HEK293 (cell line): ENCODE data around the gene FBH1.

Experiments
- INSM2 ChIP-seq: fragments of 450-650 bp; formaldehyde crosslinking; IDR thresholded peaks from 2 replicates; pipeline ENCODE4 v1.5.1; 2016; ENCODE audit warnings: missing biosample characterization, missing genetic modification characterization
- KLF1 ChIP-seq: fragments of 450-650 bp; formaldehyde crosslinking; IDR thresholded peaks from 2 replicates; pipeline ENCODE4 v1.5.1; 2016; ENCODE audit warnings: missing biosample characterization, missing genetic modification characterization
- KLF17 ChIP-seq: fragments of 450-650 bp; formaldehyde crosslinking; IDR thresholded peaks from 2 replicates; pipeline ENCODE4 v1.5.1; 2016; ENCODE audit warnings: missing biosample characterization, missing genetic modification characterization
- KLF9 ChIP-seq: fragments of 450-650 bp; formaldehyde crosslinking; IDR thresholded peaks from 2 replicates; pipeline ENCODE4 v1.5.1; 2016; ENCODE audit warnings: missing biosample characterization, missing genetic modification characterization, low read depth
- PRDM1 ChIP-seq: fragments of 450-650 bp; formaldehyde crosslinking; IDR thresholded peaks from 2 replicates; pipeline ENCODE4; 2016; ENCODE audit warnings: missing biosample characterization, missing genetic modification characterization
- REPIN1 ChIP-seq: fragments of 450-650 bp; formaldehyde crosslinking; IDR thresholded peaks from 2 replicates; pipeline ENCODE4 v1.5.1; 2017; ENCODE audit warnings: missing biosample characterization, missing genetic modification characterization, low read depth
- TCF7L2 ChIP-seq: IDR thresholded peaks from 2 replicates; pipeline ENCODE4 v1.6.1; 2011; ENCODE audit warnings: low read depth, mild to moderate bottlenecking, inconsistent platforms, low read length, moderate library complexity, borderline replicate concordance
- TSHZ1 ChIP-seq: fragments of 450-650 bp; formaldehyde crosslinking; IDR thresholded peaks from 2 replicates; pipeline ENCODE4 v1.5.1; 2016; ENCODE audit warnings: missing biosample characterization, missing genetic modification characterization, borderline replicate concordance
- YY1 ChIP-seq: fragments of 450-650 bp; formaldehyde crosslinking; IDR thresholded peaks from 2 replicates; pipeline ENCODE4 v1.5.1; 2018; ENCODE audit warnings: missing biosample characterization, missing genetic modification characterization
- ZBTB26 ChIP-seq: fragments of 450-650 bp; formaldehyde crosslinking; optimal IDR thresholded peaks from 2 replicates; pipeline ENCODE3; 2016; ENCODE audit warnings: missing biosample characterization, mild to moderate bottlenecking, missing genetic modification characterization
- ZNF121 ChIP-seq: fragments of 450-650 bp; formaldehyde crosslinking; IDR thresholded peaks from 2 replicates; pipeline ENCODE4 v1.5.1; 2016; ENCODE audit warnings: missing biosample characterization, missing genetic modification characterization
- ZNF132 ChIP-seq: fragments of 450-650 bp; formaldehyde crosslinking; IDR thresholded peaks from 2 replicates; pipeline ENCODE4 v1.5.1; 2017; ENCODE audit warnings: missing biosample characterization, missing genetic modification characterization, borderline replicate concordance
- ZNF146 ChIP-seq: fragments of 450-650 bp; formaldehyde crosslinking; IDR thresholded peaks from 2 replicates; pipeline ENCODE4 v1.5.1; 2016; ENCODE audit warnings: missing biosample characterization, missing genetic modification characterization
- ZNF202 ChIP-seq: fragments of 450-650 bp; formaldehyde crosslinking; IDR thresholded peaks from 2 replicates; pipeline ENCODE4 v1.5.1; 2016; ENCODE audit warnings: missing biosample characterization, missing genetic modification characterization, borderline replicate concordance
- ZNF292 ChIP-seq: fragments of 450-650 bp; formaldehyde crosslinking; IDR thresholded peaks from 2 replicates; pipeline ENCODE4 v1.5.1; 2016; ENCODE audit warnings: low read depth, missing biosample characterization, missing genetic modification characterization, borderline replicate concordance
- ZNF350 ChIP-seq: fragments of 450-650 bp; formaldehyde crosslinking; IDR thresholded peaks from 2 replicates; pipeline ENCODE4 v1.5.0; 2017; ENCODE audit warnings: missing biosample characterization, mild to moderate bottlenecking, missing genetic modification characterization
- ZNF449 ChIP-seq: fragments of 450-650 bp; formaldehyde crosslinking; IDR thresholded peaks from 2 replicates; pipeline ENCODE4 v1.5.1; 2017; ENCODE audit warnings: missing biosample characterization, mild to moderate bottlenecking, missing genetic modification characterization, moderate library complexity
- ZNF518A ChIP-seq: fragments of 450-650 bp; formaldehyde crosslinking; conservative IDR thresholded peaks from 2 replicates; pipeline ENCODE4 v1.5.1; 2016; ENCODE audit warnings: low read depth, missing biosample characterization, missing genetic modification characterization
- ZNF544 ChIP-seq: fragments of 450-650 bp; formaldehyde crosslinking; IDR thresholded peaks from 2 replicates; pipeline ENCODE4 v1.5.0; 2017; ENCODE audit warnings: missing biosample characterization, missing genetic modification characterization
- ZNF571 ChIP-seq: fragments of 450-650 bp; formaldehyde crosslinking; IDR thresholded peaks from 2 replicates; pipeline ENCODE4 v1.5.0; 2017; ENCODE audit warnings: missing biosample characterization, missing genetic modification characterization
- ZNF596 ChIP-seq: fragments of 450-650 bp; IDR thresholded peaks from 2 replicates; pipeline ENCODE4 v1.5.0; 2018; ENCODE audit warnings: missing biosample characterization, mild to moderate bottlenecking, missing genetic modification characterization, moderate library complexity
- ZNF704 ChIP-seq: fragments of 450-650 bp; formaldehyde crosslinking; IDR thresholded peaks from 2 replicates; pipeline ENCODE4 v1.5.1; 2016; ENCODE audit warnings: missing biosample characterization, missing genetic modification characterization
- ZNF777 ChIP-seq: fragments of 450-650 bp; formaldehyde crosslinking; IDR thresholded peaks from 2 replicates; pipeline ENCODE4 v1.5.1; 2017; ENCODE audit warnings: missing biosample characterization, missing genetic modification characterization, borderline replicate concordance

The FBH1 gene

GRCh38 chr10:5977471-5978229, 87.6 kb downstream of the FBH1 start, which contains the start of gene IL15RA (continued):
- no peak for TF ChIP-seq ZNF518A
- peak; percentile 56; the same call in 1 of the 2 replicates for TF ChIP-seq PRDM1 (tag by site-specific recombination)
- no peak for TF ChIP-seq ZNF544 (tag by site-specific recombination)
- TF ChIP-seq ZNF350 (tag by site-specific recombination): no peak
- no peak for TF ChIP-seq ZNF571 (tag by site-specific recombination)
- no peak for TF ChIP-seq ZNF146 (tag by site-specific recombination)
- no peak for TF ChIP-seq ZNF121 (tag by site-specific recombination)
- TF ChIP-seq KLF17 (tag by site-specific recombination): peak; percentile 67
- TF ChIP-seq REPIN1: no peak
- TF ChIP-seq KLF9 (tag by site-specific recombination): peak; percentile 31; the same call in 1 of the 2 replicates
- TF ChIP-seq ZBTB26 (tag by site-specific recombination): peak; percentile 88
- TF ChIP-seq TSHZ1 (tag by site-specific recombination): 0 out of 2 replicates have a peak, but pooled peaks have one; percentile 6
- no peak for TF ChIP-seq TCF7L2
- TF ChIP-seq ZNF596 (tag by site-specific recombination): 0 out of 2 replicates have a peak, but pooled peaks have one; percentile 10
- peak; percentile 65 for TF ChIP-seq KLF1
- TF ChIP-seq ZNF449 (tag by site-specific recombination): no peak
- TF ChIP-seq INSM2: no peak
- TF ChIP-seq ZNF292 (tag by site-specific recombination): no peak
- TF ChIP-seq YY1 (tag by site-specific recombination): no peak
- no peak for TF ChIP-seq ZNF777 (tag by site-specific recombination)
- no peak for TF ChIP-seq ZNF704 (tag by site-specific recombination)
- no peak for TF ChIP-seq ZNF202 (tag by site-specific recombination)
- no peak for TF ChIP-seq ZNF132 (tag by site-specific recombination)
